Vagina (tissue), 2 donors: Measurements from ENCODE around the gene ARHGAP45.

Experiments
- POLR2A ChIP-seq, 2 donors: fragments of 450-650 bp; IDR thresholded peaks; one replicate each; pipeline ENCODE4 v1.6.1; 2017; ENCODE audit warnings: antibody characterized with exemption in 2 of 2, mild to moderate bottlenecking in 2 of 2, moderate library complexity in 2 of 2
- TF ChIP-seq, protein P1 (sequence below), 3 experiments: fragments of 450-650 bp in 2 of 3; fragments of 200-600 bp in 1 of 3; sonication (generic) in 1 of 3; IDR thresholded peaks; one replicate each; pipeline ENCODE4 v1.5.1; 2017 to 2019; ENCODE audit warnings: antibody characterized with exemption in 3 of 3, mild to moderate bottlenecking in 2 of 3, moderate library complexity in 2 of 3

DNA sequence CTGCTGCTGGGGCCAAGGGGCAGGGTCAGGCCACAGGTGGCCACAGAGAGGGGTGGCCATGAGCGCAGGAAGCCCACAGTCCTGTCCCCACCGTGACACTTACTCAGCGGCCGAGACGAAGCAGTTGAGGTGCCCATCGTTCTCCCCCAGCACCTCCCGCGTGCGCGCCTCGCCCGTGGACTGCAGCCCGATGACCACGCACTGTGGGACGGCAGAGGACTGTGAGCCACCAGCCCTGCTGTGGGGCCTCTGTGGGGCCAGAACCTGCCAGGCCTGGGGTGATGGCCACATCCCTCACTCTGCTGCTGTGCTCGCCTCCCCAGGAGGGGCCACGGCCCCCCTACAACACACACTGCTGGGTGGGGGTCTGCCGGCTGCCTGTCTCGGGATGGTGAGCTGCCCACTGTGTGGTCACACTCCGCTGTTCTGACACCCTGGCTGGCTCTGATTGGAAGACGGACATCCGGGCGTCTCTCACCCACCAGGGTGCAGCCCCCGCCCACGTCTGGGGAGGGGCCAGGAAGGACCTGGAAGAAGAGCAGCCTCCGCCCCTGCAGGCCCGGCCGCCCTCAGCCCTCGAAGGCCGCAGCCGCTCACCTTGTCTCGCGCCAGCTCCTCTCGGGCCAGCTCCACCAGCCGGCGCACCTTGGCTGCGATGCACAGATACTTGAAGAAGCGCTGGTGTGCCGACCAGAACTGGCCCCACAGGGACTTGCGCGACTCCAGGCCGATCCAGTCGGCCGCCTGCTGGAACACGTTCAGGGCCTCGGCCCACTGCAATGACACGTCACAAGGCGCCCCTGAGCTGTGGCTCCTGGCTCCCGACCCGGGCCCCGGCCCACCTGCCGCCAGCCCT, 50.0 kb downstream of the ARHGAP45 start:
- TF ChIP-seq POLR2A (IDR thresholded peaks at IDR 0.05), result no peak
- TF ChIP-seq, protein P1, sequence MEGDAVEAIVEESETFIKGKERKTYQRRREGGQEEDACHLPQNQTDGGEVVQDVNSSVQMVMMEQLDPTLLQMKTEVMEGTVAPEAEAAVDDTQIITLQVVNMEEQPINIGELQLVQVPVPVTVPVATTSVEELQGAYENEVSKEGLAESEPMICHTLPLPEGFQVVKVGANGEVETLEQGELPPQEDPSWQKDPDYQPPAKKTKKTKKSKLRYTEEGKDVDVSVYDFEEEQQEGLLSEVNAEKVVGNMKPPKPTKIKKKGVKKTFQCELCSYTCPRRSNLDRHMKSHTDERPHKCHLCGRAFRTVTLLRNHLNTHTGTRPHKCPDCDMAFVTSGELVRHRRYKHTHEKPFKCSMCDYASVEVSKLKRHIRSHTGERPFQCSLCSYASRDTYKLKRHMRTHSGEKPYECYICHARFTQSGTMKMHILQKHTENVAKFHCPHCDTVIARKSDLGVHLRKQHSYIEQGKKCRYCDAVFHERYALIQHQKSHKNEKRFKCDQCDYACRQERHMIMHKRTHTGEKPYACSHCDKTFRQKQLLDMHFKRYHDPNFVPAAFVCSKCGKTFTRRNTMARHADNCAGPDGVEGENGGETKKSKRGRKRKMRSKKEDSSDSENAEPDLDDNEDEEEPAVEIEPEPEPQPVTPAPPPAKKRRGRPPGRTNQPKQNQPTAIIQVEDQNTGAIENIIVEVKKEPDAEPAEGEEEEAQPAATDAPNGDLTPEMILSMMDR (IDR thresholded peaks at IDR 0.05), result no peak
